BJ (cell line): ENCODE measurements around the gene DLX4. TPM values are rescaled to one million over a fixed set of nuclear protein-coding genes. Genes with fewer than 3 reads are reported as not detected.

Experiments
- CTCF ChIA-PET: fragments of 350-600 bp; formaldehyde crosslinking; extraction: SDS; loops from one replicate; lab custom pipeline; 2021; ENCODE audit warnings: antibody characterized with exemption, inconsistent platforms; lab: Yijun Ruan, JAX
- POLR2A ChIA-PET: fragments of 300-600 bp; sonication (Branson Sonifier 250); formaldehyde crosslinking; extraction: SDS; loops from one replicate; lab custom pipeline; 2021; ENCODE audit warnings: antibody characterized with exemption; lab: Charles Lee
- DNase-seq: peaks from one replicate; pipeline ENCODE4 v3.0.0-alpha.2; 2011; ENCODE audit warnings: low read depth
- H3K27me3 ChIP-seq: 2 replicates; pipeline ENCODE4 v1.6.0; 2011; ENCODE audit warnings: low read length; ENCODE audit not compliant: control insufficient read depth, insufficient read depth
- H3K36me3 ChIP-seq: 2 replicates; pipeline ENCODE4 v1.5.1; 2011; ENCODE audit warnings: low read length; ENCODE audit not compliant: control insufficient read depth, insufficient read depth
- H3K4me3 ChIP-seq: 2 replicates; pipeline ENCODE4 v1.5.1; 2011; ENCODE audit warnings: low read depth, mild to moderate bottlenecking, control low read depth, low read length
- polyA minus RNA-seq: library from RNA; depleted of rRNA, polyadenylated mRNA; stranded (reverse); fragments of >200 nt; gene quantifications from 2 replicates; pipeline ENCODE4 v1.2.3, GENCODE V29; 2011; rRNA and poly(A)+ RNA removed
- polyA plus RNA-seq: library from polyadenylated mRNA; depleted of rRNA; stranded (reverse); fragments of >200 nt; gene quantifications from 2 replicates; pipeline ENCODE4 v1.2.3, GENCODE V29; 2011; rRNA removed
- TF ChIP-seq, protein P1 (sequence below): IDR thresholded peaks from 2 replicates; pipeline ENCODE4 v1.5.1; 2011; ENCODE audit warnings: low read depth, mild to moderate bottlenecking, control low read depth, inconsistent platforms, low read length, moderate library complexity; ENCODE audit not compliant: insufficient read depth

DLX4 gene, protein sequence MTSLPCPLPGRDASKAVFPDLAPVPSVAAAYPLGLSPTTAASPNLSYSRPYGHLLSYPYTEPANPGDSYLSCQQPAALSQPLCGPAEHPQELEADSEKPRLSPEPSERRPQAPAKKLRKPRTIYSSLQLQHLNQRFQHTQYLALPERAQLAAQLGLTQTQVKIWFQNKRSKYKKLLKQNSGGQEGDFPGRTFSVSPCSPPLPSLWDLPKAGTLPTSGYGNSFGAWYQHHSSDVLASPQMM
- polyA plus RNA-seq, result 0.18 and 0.29 TPM in 2 replicates
- not detected in 2 replicates for polyA minus RNA-seq

DNA sequence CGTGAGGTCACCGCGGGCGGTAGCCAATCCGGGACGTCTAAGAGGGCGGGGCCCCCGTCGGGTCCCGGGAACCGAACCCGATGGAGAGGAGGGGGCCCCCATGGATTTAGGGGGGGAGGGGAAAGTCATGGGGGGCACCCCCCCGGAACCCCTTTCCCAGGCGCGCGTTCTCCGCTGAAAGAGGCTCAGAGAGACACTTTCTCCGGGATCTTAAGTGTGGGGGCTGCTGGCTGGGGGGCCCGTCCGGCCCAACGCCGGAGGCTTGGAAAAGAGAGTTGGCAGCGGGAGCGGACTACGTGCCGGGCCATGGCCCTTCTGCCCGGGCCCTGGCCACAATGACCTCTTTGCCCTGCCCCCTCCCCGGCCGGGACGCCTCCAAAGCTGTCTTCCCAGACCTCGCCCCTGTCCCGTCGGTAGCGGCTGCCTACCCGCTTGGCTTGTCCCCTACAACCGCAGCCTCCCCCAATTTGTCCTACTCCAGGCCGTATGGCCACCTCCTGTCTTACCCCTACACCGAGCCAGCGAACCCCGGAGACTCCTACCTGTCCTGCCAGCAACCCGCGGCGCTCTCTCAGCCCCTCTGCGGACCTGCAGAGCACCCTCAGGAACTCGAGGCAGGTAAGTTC is at the start of gene DLX4:
TSS of gene DLX4 (plus strand) at position 57 of the 626 bp plus-strand sequence. CDS start at position 336, 279 bp downstream.
- TF ChIP-seq, protein P1, sequence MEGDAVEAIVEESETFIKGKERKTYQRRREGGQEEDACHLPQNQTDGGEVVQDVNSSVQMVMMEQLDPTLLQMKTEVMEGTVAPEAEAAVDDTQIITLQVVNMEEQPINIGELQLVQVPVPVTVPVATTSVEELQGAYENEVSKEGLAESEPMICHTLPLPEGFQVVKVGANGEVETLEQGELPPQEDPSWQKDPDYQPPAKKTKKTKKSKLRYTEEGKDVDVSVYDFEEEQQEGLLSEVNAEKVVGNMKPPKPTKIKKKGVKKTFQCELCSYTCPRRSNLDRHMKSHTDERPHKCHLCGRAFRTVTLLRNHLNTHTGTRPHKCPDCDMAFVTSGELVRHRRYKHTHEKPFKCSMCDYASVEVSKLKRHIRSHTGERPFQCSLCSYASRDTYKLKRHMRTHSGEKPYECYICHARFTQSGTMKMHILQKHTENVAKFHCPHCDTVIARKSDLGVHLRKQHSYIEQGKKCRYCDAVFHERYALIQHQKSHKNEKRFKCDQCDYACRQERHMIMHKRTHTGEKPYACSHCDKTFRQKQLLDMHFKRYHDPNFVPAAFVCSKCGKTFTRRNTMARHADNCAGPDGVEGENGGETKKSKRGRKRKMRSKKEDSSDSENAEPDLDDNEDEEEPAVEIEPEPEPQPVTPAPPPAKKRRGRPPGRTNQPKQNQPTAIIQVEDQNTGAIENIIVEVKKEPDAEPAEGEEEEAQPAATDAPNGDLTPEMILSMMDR, result no peak
- CTCF ChIA-PET, result interaction anchor here (1.5 kb wide), 1 partner anchor 17 kb away, joined by 4 read pairs; no protein-coding TSS in a partner anchor
- POLR2A ChIA-PET, result no interaction called here
- H3K27me3 ChIP-seq, result peaks cover 76% of the 10 kb centered on the region
- DNase-seq, result no peak
- H3K4me3 ChIP-seq, result peak within 1 kb of the TSS; percentile 39
- H3K36me3 ChIP-seq, result no peaks in the 10 kb centered on the region

DNA sequence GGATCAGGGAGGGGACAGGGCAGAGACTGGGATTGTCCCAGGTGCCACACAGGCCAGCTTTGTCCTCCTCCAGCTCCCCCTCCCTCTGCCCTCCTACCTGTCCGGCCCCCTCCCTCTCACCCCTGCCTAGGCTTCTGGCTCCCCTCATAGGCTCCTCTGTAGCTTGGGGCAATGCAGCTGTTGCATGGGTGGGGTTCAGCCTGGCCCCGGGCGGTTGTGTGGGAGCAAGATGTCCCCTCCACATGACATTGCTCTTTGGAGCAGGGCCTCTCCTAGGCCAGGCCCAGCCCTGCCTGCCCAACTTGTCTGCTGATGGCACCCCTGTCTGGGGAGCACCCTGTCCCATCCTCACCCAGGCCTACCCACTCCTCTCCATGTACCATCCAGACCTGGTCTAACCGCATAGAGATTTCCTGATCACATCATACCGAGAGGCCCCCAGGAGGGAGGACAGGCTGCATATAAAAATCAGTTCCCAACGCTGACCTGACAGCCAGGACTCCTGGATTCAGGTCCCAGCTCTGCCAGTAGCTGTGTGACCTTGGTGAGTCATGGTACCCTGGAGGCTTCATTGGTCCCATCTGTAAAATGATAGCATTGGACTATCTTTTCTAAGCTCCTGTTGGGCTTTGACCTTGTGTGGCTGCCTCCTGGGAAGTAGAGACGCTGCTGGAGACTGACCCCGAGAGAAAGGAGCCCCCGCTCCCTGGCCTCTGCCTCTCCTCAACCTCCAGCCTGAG is 48.8 kb upstream of the DLX4 start:
- DNase-seq, result no peak
- H3K4me3 ChIP-seq, result no peak overlapping the region
- TF ChIP-seq, protein P1, result no peak
- ChIA-PET CTCF (interaction anchor here (1.1 to 1.4 kb wide), 3 partner anchors 10 to 40 kb away, joined by 3 to 4 read pairs (median 3); no protein-coding TSS in a partner anchor), POLR2A (no interaction called here)
- peaks cover 25% of the 10 kb centered on the region for H3K27me3 ChIP-seq
- no peaks in the 10 kb centered on the region for H3K36me3 ChIP-seq

DNA sequence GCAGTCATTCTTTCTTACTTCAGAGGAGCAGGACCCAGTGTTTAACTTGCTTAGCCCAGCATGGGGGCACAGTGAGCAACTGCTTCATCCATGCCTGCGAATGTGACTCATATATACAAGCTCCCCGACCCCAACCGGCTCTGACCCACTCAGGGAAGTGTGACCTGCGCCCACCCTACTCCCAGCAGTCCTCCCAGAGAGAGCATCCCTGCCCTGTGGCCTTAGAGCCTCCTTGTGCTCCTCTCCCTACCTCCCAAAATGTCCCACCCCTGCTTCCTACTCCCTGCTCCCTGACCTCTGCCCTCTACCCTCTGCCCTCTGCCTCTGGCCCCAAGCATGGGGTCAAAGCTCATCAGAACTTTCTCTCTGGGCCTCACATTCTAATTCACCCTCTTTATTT is 46.9 kb upstream of the DLX4 start:
- ChIA-PET POLR2A (no interaction called here), CTCF (interaction anchor here (2.3 to 2.6 kb wide), 2 partner anchors 31 to 74 kb away, joined by 6 to 8 read pairs; no protein-coding TSS in a partner anchor)
- TF ChIP-seq, protein P1, result no peak
- no peaks in the 10 kb centered on the region for H3K36me3 ChIP-seq
- DNase-seq, result no peak
- peaks cover 17% of the 10 kb centered on the region for H3K27me3 ChIP-seq
- no peak overlapping the region for H3K4me3 ChIP-seq

DNA sequence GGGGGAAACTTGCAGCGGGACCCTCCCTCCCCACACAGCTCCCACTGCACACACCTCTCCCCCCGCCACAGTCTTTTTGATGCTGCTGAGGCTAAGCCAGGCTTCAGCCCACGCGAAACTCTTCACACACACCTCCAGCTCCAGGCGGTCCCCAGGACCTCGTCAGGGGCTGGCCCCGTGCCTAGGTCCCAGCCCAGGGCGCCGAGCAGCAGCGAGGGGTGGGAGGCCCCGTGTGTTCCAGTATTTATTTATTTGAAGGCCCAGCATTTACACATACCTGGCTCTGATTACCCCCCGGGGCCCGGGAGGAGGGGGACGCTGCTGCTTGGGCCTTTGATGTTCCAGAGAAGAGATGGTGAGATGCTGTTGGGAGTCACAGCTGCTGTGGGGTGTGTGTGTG is 44.9 kb upstream of the DLX4 start:
- TF ChIP-seq, protein P1, result no peak
- CTCF ChIA-PET, result interaction anchor here (2.6 kb wide), 1 partner anchor 72 kb away, joined by 8 read pairs; no protein-coding TSS in a partner anchor
- Histone ChIP-seq H3K4me3 (no peak overlapping the region), H3K27me3 (peaks cover 16% of the 10 kb centered on the region), H3K36me3 (no peaks in the 10 kb centered on the region)
- POLR2A ChIA-PET, result no interaction called here
- no peak for DNase-seq
